ENCODE data around the gene UGCG.
"Not testable (repeated sequence)": the region's sequence is repeated elsewhere in the genome, so short reads cannot be mapped to it uniquely, and the experiment has no call there.

Gene UGCG

GRCh38 chr9:111959468-111960359 is 63.1 kb downstream of the UGCG start:
- Histone ChIP-seq H4K5ac (ENCODE audit: low read length) (no peak overlapping the region), H3K27ac (ENCODE audit: low read depth, low read length) (no peak overlapping the region), H3K4me2 (ENCODE audit: low read length) (no peak overlapping the region), H2BK5ac (ENCODE audit: low read length) (no peak overlapping the region), H3K4me1 (ENCODE audit: control insufficient read depth, low read depth, low read length) (peaks cover 6% of the 10 kb centered on the region), H3K23ac (ENCODE audit: low read length) (no peak overlapping the region), H3K9ac (ENCODE audit: low read length) (no peak overlapping the region), H3K4me3 (ENCODE audit: low read length) (no peak overlapping the region), H2BK120ac (ENCODE audit: low read depth, low read length) (no peak overlapping the region), H3K79me2 (ENCODE audit: control insufficient read depth, insufficient read depth, low read length) (no peaks in the 10 kb centered on the region), H3K18ac (ENCODE audit: low read length) (no peak overlapping the region), H3K27me3 (ENCODE audit: insufficient read depth, low read length, poor library complexity) (no peaks in the 10 kb centered on the region), H3K56ac (ENCODE audit: low read length) (no peak overlapping the region), H4K8ac (ENCODE audit: low read depth, low read length) (no peak overlapping the region), H3K36me3 (ENCODE audit: control insufficient read depth, insufficient read depth, low read length) (no peaks in the 10 kb centered on the region), H2AK5ac (ENCODE audit: low read length) (no peak overlapping the region), H3K79me1 (ENCODE audit: low read length) (no peaks in the 10 kb centered on the region), H2BK15ac (replicated peaks; ENCODE audit: low read depth) (no peak overlapping the region), H3K4ac (ENCODE audit: low read depth, low read length) (no peak overlapping the region)
- peak; percentile 71 for DNase-seq
- no CpG with 5 or more reads among the region's 7 CpGs for WGBS (ENCODE audit: extremely low coverage, insufficient coverage, low lambda C conversion rate)

GRCh38 chr9:111960485-111960884 is 63.9 kb downstream of the UGCG start:
- not testable (repeated sequence) for H3K4me1 ChIP-seq (ENCODE audit: control insufficient read depth, low read depth, low read length); H3K23ac ChIP-seq (ENCODE audit: low read length); H3K56ac ChIP-seq (ENCODE audit: low read length); H3K9ac ChIP-seq (ENCODE audit: low read length); H2BK15ac ChIP-seq (replicated peaks; ENCODE audit: low read depth); H3K4ac ChIP-seq (ENCODE audit: low read depth, low read length); H3K4me3 ChIP-seq (ENCODE audit: low read length); H3K79me2 ChIP-seq (ENCODE audit: control insufficient read depth, insufficient read depth, low read length); H2BK120ac ChIP-seq (ENCODE audit: low read depth, low read length); H4K8ac ChIP-seq (ENCODE audit: low read depth, low read length); H3K27me3 ChIP-seq (ENCODE audit: insufficient read depth, low read length, poor library complexity); H2AK5ac ChIP-seq (ENCODE audit: low read length); H3K79me1 ChIP-seq (ENCODE audit: low read length); DNase-seq; H3K18ac ChIP-seq (ENCODE audit: low read length); H3K4me2 ChIP-seq (ENCODE audit: low read length); H3K36me3 ChIP-seq (ENCODE audit: control insufficient read depth, insufficient read depth, low read length); H2BK5ac ChIP-seq (ENCODE audit: low read length); H3K27ac ChIP-seq (ENCODE audit: low read depth, low read length); H4K5ac ChIP-seq (ENCODE audit: low read length)
- WGBS (ENCODE audit: extremely low coverage, insufficient coverage, low lambda C conversion rate), result no CpG with 5 or more reads among the region's 4 CpGs

- Histone ChIP-seq H4K5ac (ENCODE audit: low read length) (no peak overlapping the region), H3K4ac (ENCODE audit: low read depth, low read length) (no peak overlapping the region), H3K79me2 (ENCODE audit: control insufficient read depth, insufficient read depth, low read length) (no peaks in the 10 kb centered on the region), H2BK5ac (ENCODE audit: low read length) (no peak overlapping the region), H4K8ac (ENCODE audit: low read depth, low read length) (no peak overlapping the region), H3K56ac (ENCODE audit: low read length) (no peak overlapping the region), H3K36me3 (ENCODE audit: control insufficient read depth, insufficient read depth, low read length) (no peaks in the 10 kb centered on the region), H3K18ac (ENCODE audit: low read length) (no peak overlapping the region), H3K23ac (ENCODE audit: low read length) (no peak overlapping the region), H2BK120ac (ENCODE audit: low read depth, low read length) (no peak overlapping the region), H3K27ac (ENCODE audit: low read depth, low read length) (no peak overlapping the region), H3K4me1 (ENCODE audit: control insufficient read depth, low read depth, low read length) (no peaks in the 10 kb centered on the region), H3K9ac (ENCODE audit: low read length) (no peak overlapping the region), H3K27me3 (ENCODE audit: insufficient read depth, low read length, poor library complexity) (no peaks in the 10 kb centered on the region), H3K79me1 (ENCODE audit: low read length) (no peaks in the 10 kb centered on the region), H3K4me3 (ENCODE audit: low read length) (no peak overlapping the region), H2BK15ac (replicated peaks; ENCODE audit: low read depth) (no peak overlapping the region), H3K4me2 (ENCODE audit: low read length) (no peak overlapping the region), H2AK5ac (ENCODE audit: low read length) (no peak overlapping the region)
- no peak for DNase-seq
- WGBS (ENCODE audit: extremely low coverage, insufficient coverage, low lambda C conversion rate), result no CpG with 5 or more reads among the region's 2 CpGs
These were observed 64.4 kb downstream of the UGCG start for GRCh38 chr9:111961009-111961408.

GRCh38 chr9:111961575-111961974 is 65.0 kb downstream of the UGCG start:
- no peaks in the 10 kb centered on the region for H3K27me3 ChIP-seq (ENCODE audit: insufficient read depth, low read length, poor library complexity)
- no peak overlapping the region for H3K4ac ChIP-seq (ENCODE audit: low read depth, low read length)
- no peak overlapping the region for H2BK15ac ChIP-seq (replicated peaks; ENCODE audit: low read depth)
- H2AK5ac ChIP-seq (ENCODE audit: low read length), result no peak overlapping the region
- H3K79me1 ChIP-seq (ENCODE audit: low read length), result no peaks in the 10 kb centered on the region
- H3K79me2 ChIP-seq (ENCODE audit: control insufficient read depth, insufficient read depth, low read length), result no peaks in the 10 kb centered on the region
- no peaks in the 10 kb centered on the region for H3K36me3 ChIP-seq (ENCODE audit: control insufficient read depth, insufficient read depth, low read length)
- no peak overlapping the region for H3K4me3 ChIP-seq (ENCODE audit: low read length)
- H3K23ac ChIP-seq (ENCODE audit: low read length), result no peak overlapping the region
- H2BK120ac ChIP-seq (ENCODE audit: low read depth, low read length), result no peak overlapping the region
- no peak overlapping the region for H3K27ac ChIP-seq (ENCODE audit: low read depth, low read length)
- no peak overlapping the region for H3K18ac ChIP-seq (ENCODE audit: low read length)
- H4K8ac ChIP-seq (ENCODE audit: low read depth, low read length), result no peak overlapping the region
- H4K5ac ChIP-seq (ENCODE audit: low read length), result no peak overlapping the region
- no peak for DNase-seq
- no peak overlapping the region for H2BK5ac ChIP-seq (ENCODE audit: low read length)
- no peaks in the 10 kb centered on the region for H3K4me1 ChIP-seq (ENCODE audit: control insufficient read depth, low read depth, low read length)
- WGBS (ENCODE audit: extremely low coverage, insufficient coverage, low lambda C conversion rate), result no CpG with 5 or more reads among the region's 5 CpGs
- no peak overlapping the region for H3K56ac ChIP-seq (ENCODE audit: low read length)
- no peak overlapping the region for H3K9ac ChIP-seq (ENCODE audit: low read length)
- no peak overlapping the region for H3K4me2 ChIP-seq (ENCODE audit: low read length)

GRCh38 chr9:111962021-111962420 is 65.4 kb downstream of the UGCG start:
- no peak overlapping the region for H3K56ac ChIP-seq (ENCODE audit: low read length)
- no peaks in the 10 kb centered on the region for H3K79me1 ChIP-seq (ENCODE audit: low read length)
- H4K8ac ChIP-seq (ENCODE audit: low read depth, low read length), result no peak overlapping the region
- H3K79me2 ChIP-seq (ENCODE audit: control insufficient read depth, insufficient read depth, low read length), result no peaks in the 10 kb centered on the region
- H2BK15ac ChIP-seq (replicated peaks; ENCODE audit: low read depth), result no peak overlapping the region
- no peak overlapping the region for H3K4ac ChIP-seq (ENCODE audit: low read depth, low read length)
- no peaks in the 10 kb centered on the region for H3K4me1 ChIP-seq (ENCODE audit: control insufficient read depth, low read depth, low read length)
- H2AK5ac ChIP-seq (ENCODE audit: low read length), result no peak overlapping the region
- H2BK5ac ChIP-seq (ENCODE audit: low read length), result no peak overlapping the region
- H3K4me2 ChIP-seq (ENCODE audit: low read length), result no peak overlapping the region
- no peak overlapping the region for H3K9ac ChIP-seq (ENCODE audit: low read length)
- no peak overlapping the region for H3K27ac ChIP-seq (ENCODE audit: low read depth, low read length)
- no peak overlapping the region for H2BK120ac ChIP-seq (ENCODE audit: low read depth, low read length)
- H4K5ac ChIP-seq (ENCODE audit: low read length), result no peak overlapping the region
- DNase-seq, result no peak
- H3K4me3 ChIP-seq (ENCODE audit: low read length), result no peak overlapping the region
- H3K23ac ChIP-seq (ENCODE audit: low read length), result no peak overlapping the region
- no peak overlapping the region for H3K18ac ChIP-seq (ENCODE audit: low read length)
- no CpG with 5 or more reads among the region's 6 CpGs for WGBS (ENCODE audit: extremely low coverage, insufficient coverage, low lambda C conversion rate)
- H3K27me3 ChIP-seq (ENCODE audit: insufficient read depth, low read length, poor library complexity), result no peaks in the 10 kb centered on the region
- no peaks in the 10 kb centered on the region for H3K36me3 ChIP-seq (ENCODE audit: control insufficient read depth, insufficient read depth, low read length)

- Histone ChIP-seq H3K36me3 (ENCODE audit: control insufficient read depth, insufficient read depth, low read length) (no peaks in the 10 kb centered on the region), H3K79me1 (ENCODE audit: low read length) (no peaks in the 10 kb centered on the region), H3K4ac (ENCODE audit: low read depth, low read length) (no peak overlapping the region), H3K4me3 (ENCODE audit: low read length) (no peak overlapping the region), H3K9ac (ENCODE audit: low read length) (no peak overlapping the region), H2BK15ac (replicated peaks; ENCODE audit: low read depth) (no peak overlapping the region), H4K8ac (ENCODE audit: low read depth, low read length) (no peak overlapping the region), H3K27ac (ENCODE audit: low read depth, low read length) (no peak overlapping the region), H3K23ac (ENCODE audit: low read length) (no peak overlapping the region), H3K79me2 (ENCODE audit: control insufficient read depth, insufficient read depth, low read length) (no peaks in the 10 kb centered on the region), H3K4me1 (ENCODE audit: control insufficient read depth, low read depth, low read length) (no peaks in the 10 kb centered on the region), H3K27me3 (ENCODE audit: insufficient read depth, low read length, poor library complexity) (no peaks in the 10 kb centered on the region), H3K56ac (ENCODE audit: low read length) (no peak overlapping the region), H2BK5ac (ENCODE audit: low read length) (no peak overlapping the region), H3K18ac (ENCODE audit: low read length) (no peak overlapping the region), H2AK5ac (ENCODE audit: low read length) (no peak overlapping the region), H4K5ac (ENCODE audit: low read length) (no peak overlapping the region), H2BK120ac (ENCODE audit: low read depth, low read length) (no peak overlapping the region), H3K4me2 (ENCODE audit: low read length) (no peak overlapping the region)
- no peak for DNase-seq
- no CpG with 5 or more reads among the region's 2 CpGs for WGBS (ENCODE audit: extremely low coverage, insufficient coverage, low lambda C conversion rate)
These were observed 67.4 kb downstream of the UGCG start for GRCh38 chr9:111963995-111964394.

Data from mesendoderm (in vitro differentiated cells).